ENCODE results near the gene TRAPPC3. TPM values are rescaled to one million over a fixed set of nuclear protein-coding genes. Genes with fewer than 3 reads are reported as not detected.

TRAPPC3 gene
- polyA plus RNA-seq, 1 donor (not counting 4 experiments of a cell fraction or from before 2014, with no cell fraction given) = 173 TPM

DNA sequence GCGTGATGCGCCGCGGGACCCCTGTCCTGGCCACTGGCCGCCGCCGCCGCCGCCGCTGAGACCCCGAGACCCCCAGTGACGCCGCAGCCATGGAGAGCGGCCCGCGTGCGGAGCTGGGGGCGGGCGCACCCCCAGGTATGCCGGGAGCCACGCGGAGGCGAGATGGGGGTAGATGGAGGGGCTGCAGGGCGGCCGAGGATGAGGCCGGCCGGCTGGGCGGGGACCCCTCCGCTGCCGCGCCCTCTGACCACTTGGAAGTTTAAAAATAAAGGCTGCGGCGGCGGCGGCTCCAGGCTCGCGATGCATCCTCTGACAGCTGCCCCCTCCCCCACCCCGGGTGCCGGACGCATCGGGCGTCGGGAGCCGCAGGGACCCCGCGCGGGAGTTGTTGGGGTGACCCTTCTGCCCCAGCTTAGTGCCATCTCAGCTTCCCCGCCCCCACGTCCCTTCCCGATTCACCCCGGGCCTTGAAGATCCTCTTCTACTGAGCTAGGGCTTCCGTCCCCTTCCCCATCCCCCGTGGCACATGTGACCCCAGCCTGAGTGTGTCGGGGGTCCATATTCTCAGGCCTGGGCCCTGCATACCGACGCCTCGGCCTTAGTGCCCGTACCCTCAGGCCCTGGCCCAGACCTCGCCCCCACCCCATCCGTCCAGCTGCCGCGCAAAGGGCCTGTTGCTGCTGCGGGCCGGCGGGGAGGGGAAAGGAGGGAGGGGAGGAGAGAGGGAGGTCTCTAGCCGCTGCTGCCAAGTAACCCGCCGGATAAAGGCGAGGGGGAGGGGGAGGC is 7.2 kb upstream of the TRAPPC3 start:
- FAIRE-seq = no peak
- dilution Hi-C loops (cut with MboI; ENCODE audit: extremely low pct_ligation_motif_present, low sequenced_read_pairs) = no loop called here
- Histone ChIP-seq H3K4me3 (ENCODE audit: control insufficient read depth in 2 of 3, extremely low read depth in 1 of 3, insufficient read depth in 2 of 3, low read depth in 1 of 3, low read length in 3 of 3) (peak overlapping the region; percentile 80 to 93 (median 86)), H3K9ac (ENCODE audit: control insufficient read depth, extremely low read depth, insufficient read depth, low read length) (peak overlapping the region; percentile 96), H3K27me3 (ENCODE audit: control insufficient read depth, extremely low read depth, insufficient read depth, low read length) (no peaks in the 10 kb centered on the region), H3K27ac (ENCODE audit: control insufficient read depth, insufficient read depth, low read length) (peak overlapping the region; percentile 96), H3K79me2 (ENCODE audit: control insufficient read depth, insufficient read depth, low read length) (peaks cover 61% of the 10 kb centered on the region), H4K20me1 (ENCODE audit: control insufficient read depth, extremely low read depth, insufficient read depth, low read length) (peaks cover 8% of the 10 kb centered on the region), H3K4me1 (ENCODE audit: control insufficient read depth, extremely low read depth, insufficient read depth, low read length) (peaks cover 46% of the 10 kb centered on the region), H2AFZ (ENCODE audit: control insufficient read depth, low read length) (no peak overlapping the region), H3K4me2 (ENCODE audit: control insufficient read depth, extremely low read depth, insufficient read depth, low read depth, low read length) (peak overlapping the region; percentile 94), H3K9me3 (ENCODE audit: control insufficient read depth, low read depth, low read length) (no peaks in the 10 kb centered on the region), H3K9me1 (ENCODE audit: control insufficient read depth, extremely low read depth, insufficient read depth, low read length) (no peaks in the 10 kb centered on the region), H3K36me3 (ENCODE audit: control insufficient read depth in 2 of 2, extremely low read depth in 1 of 2, insufficient read depth in 2 of 2, low read length in 2 of 2) (peaks cover 4 to 32% of the 10 kb centered on the region in 2 experiments)
- TF ChIP-seq EZH2 (IDR thresholded peaks at IDR 0.05; ENCODE audit: low read length) = no peak
- TF ChIP-seq, protein P1, sequence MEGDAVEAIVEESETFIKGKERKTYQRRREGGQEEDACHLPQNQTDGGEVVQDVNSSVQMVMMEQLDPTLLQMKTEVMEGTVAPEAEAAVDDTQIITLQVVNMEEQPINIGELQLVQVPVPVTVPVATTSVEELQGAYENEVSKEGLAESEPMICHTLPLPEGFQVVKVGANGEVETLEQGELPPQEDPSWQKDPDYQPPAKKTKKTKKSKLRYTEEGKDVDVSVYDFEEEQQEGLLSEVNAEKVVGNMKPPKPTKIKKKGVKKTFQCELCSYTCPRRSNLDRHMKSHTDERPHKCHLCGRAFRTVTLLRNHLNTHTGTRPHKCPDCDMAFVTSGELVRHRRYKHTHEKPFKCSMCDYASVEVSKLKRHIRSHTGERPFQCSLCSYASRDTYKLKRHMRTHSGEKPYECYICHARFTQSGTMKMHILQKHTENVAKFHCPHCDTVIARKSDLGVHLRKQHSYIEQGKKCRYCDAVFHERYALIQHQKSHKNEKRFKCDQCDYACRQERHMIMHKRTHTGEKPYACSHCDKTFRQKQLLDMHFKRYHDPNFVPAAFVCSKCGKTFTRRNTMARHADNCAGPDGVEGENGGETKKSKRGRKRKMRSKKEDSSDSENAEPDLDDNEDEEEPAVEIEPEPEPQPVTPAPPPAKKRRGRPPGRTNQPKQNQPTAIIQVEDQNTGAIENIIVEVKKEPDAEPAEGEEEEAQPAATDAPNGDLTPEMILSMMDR (optimal IDR thresholded peaks at IDR 0.05 in 1 of 3, IDR thresholded peaks at IDR 0.05 in 1 of 3, conservative IDR thresholded peaks at IDR 0.05 in 1 of 3; ENCODE audit: extremely low read depth in 1 of 3, insufficient read depth in 2 of 3, low read length in 3 of 3) = no peak
- DNase-seq (ENCODE audit: low read depth, low spot score) = no peak

DNA sequence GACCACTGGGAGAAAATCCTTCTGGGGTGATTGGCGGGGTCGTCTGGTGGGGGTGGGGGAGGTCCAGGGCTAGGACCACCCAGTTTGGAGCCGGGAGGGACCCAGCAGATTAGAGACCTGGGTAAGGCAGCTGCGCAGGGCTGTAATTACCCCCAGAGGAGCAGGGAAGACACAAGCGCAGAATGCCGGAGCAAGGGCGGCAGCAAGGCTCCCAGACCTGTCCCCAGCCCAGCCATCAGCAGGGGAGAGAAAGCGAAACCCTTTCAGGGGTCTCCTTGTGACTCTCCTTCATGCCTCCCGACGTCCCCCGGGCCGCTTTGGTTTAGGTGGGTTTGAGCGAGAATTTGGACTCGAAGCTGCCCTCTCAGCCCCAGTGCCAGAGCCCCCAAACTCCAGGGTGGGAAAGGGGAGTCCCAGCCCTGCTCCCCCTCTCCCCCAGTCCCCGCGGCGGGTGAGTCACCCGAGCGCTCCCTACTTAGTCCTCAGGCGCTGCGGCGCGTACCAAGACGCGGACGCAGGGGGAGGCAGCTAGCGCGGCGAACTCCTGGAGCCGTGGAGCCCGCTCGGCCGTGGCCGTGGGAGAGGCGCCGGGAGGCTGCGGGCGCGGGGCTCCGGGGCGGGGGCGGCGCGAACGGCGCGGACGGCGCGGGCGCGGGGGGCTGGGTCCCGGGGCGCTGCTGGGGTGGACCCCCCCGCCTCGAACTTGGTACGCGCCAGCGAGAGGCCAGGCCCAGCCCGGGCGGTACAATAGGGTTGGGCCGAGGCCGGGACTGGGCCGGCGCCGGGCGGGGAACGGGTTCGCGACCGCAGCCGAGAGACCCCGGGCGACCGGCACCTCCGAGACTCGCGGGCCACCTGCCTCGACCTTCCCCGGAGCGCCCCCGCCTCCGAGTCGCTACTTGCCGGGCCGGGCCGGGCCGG is 6.4 kb upstream of the TRAPPC3 start, which contains the start of gene MAP7D1:
Gene MAP7D1, plus strand, starts transcription at position 753 of the 921 bp plus-strand sequence. CDS start 258 bp downstream, outside the sequence.
- peak within 1 kb of the TSS; percentile 81 to 93 (median 86) for H3K4me3 ChIP-seq (ENCODE audit: control insufficient read depth in 2 of 3, extremely low read depth in 1 of 3, insufficient read depth in 2 of 3, low read depth in 1 of 3, low read length in 3 of 3)
- no peaks in the 10 kb centered on the region for H3K27me3 ChIP-seq (ENCODE audit: control insufficient read depth, extremely low read depth, insufficient read depth, low read length)
- H3K9me1 ChIP-seq (ENCODE audit: control insufficient read depth, extremely low read depth, insufficient read depth, low read length) = no peaks in the 10 kb centered on the region
- peak within 1 kb of the TSS; percentile 96 for H3K27ac ChIP-seq (ENCODE audit: control insufficient read depth, insufficient read depth, low read length)
- FAIRE-seq = no peak
- peaks cover 4 to 25% of the 10 kb centered on the region in 2 experiments for H3K36me3 ChIP-seq (ENCODE audit: control insufficient read depth in 2 of 2, extremely low read depth in 1 of 2, insufficient read depth in 2 of 2, low read length in 2 of 2)
- no peaks in the 10 kb centered on the region for H3K9me3 ChIP-seq (ENCODE audit: control insufficient read depth, low read depth, low read length)
- peaks cover 52% of the 10 kb centered on the region for H3K79me2 ChIP-seq (ENCODE audit: control insufficient read depth, insufficient read depth, low read length)
- H4K20me1 ChIP-seq (ENCODE audit: control insufficient read depth, extremely low read depth, insufficient read depth, low read length) = peaks cover 8% of the 10 kb centered on the region
- H3K9ac ChIP-seq (ENCODE audit: control insufficient read depth, extremely low read depth, insufficient read depth, low read length) = peak within 1 kb of the TSS; percentile 96
- H3K4me1 ChIP-seq (ENCODE audit: control insufficient read depth, extremely low read depth, insufficient read depth, low read length) = peaks cover 46% of the 10 kb centered on the region
- H2AFZ ChIP-seq (ENCODE audit: control insufficient read depth, low read length) = peak within 1 kb of the TSS; percentile 17
- no peak for TF ChIP-seq EZH2 (IDR thresholded peaks at IDR 0.05; ENCODE audit: low read length)
- TF ChIP-seq, protein P1 (optimal IDR thresholded peaks at IDR 0.05 in 1 of 3, IDR thresholded peaks at IDR 0.05 in 1 of 3, conservative IDR thresholded peaks at IDR 0.05 in 1 of 3; ENCODE audit: extremely low read depth in 1 of 3, insufficient read depth in 2 of 3, low read length in 3 of 3) = no peak
- peak within 1 kb of the TSS; percentile 98 for H3K4me2 ChIP-seq (ENCODE audit: control insufficient read depth, extremely low read depth, insufficient read depth, low read depth, low read length)
- DNase-seq (ENCODE audit: low read depth, low spot score) = no peak
- dilution Hi-C loops (cut with MboI; ENCODE audit: extremely low pct_ligation_motif_present, low sequenced_read_pairs) = no loop called here

All from keratinocyte (primary cell).